Activated CD8-positive, alpha-beta T cell treated with anti-CD3 and anti-CD28 coated beads for 36 hours (primary cell): ENCODE data around the gene ANKRD63. TPM values are rescaled to one million over a fixed set of nuclear protein-coding genes. Genes with fewer than 3 reads are reported as not detected.
A peak's percentile ranks its signal among the peaks of the same experiment; 100 is the strongest.

ENCODE experiments used
- ATAC-seq: fragments of 200-7000 bp; cut with Tn5 transposase; one replicate; pipeline ENCODE4 v1.10.0; 2021; ENCODE audit warnings: mild to moderate bottlenecking, moderate library complexity
- CTCF ChIA-PET: fragments of 350-600 bp; sonication (Branson Sonifier 250); formaldehyde crosslinking; loops from one replicate; lab custom pipeline; 2021; ENCODE audit warnings: antibody characterized with exemption; lab: Charles Lee
- POLR2A ChIA-PET: fragments of 350-600 bp; sonication (Branson Sonifier 250); formaldehyde crosslinking; loops from one replicate; lab custom pipeline; 2021; ENCODE audit warnings: antibody characterized with exemption; lab: Charles Lee
- DNase-seq: peaks from one replicate; pipeline ENCODE4 v3.0.0-alpha.2; 2020
- H3K27ac Mint-ChIP-seq: one replicate; pipeline ENCODE4 v1.8.0; 2021; ENCODE audit warnings: mild to moderate bottlenecking, mixed read lengths
- H3K27me3 Mint-ChIP-seq: one replicate; pipeline ENCODE4 v1.8.0; 2021; ENCODE audit warnings: mixed read lengths
- H3K36me3 Mint-ChIP-seq: one replicate; pipeline ENCODE4 v1.8.0; 2021; ENCODE audit warnings: low read depth, mixed read lengths
- H3K4me1 Mint-ChIP-seq: one replicate; pipeline ENCODE4 v1.8.0; 2021; ENCODE audit warnings: low read depth, mixed read lengths
- H3K4me3 Mint-ChIP-seq: one replicate; pipeline ENCODE4 v1.8.0; 2021; ENCODE audit warnings: mild to moderate bottlenecking, moderate library complexity, mixed read lengths
- H3K9me3 Mint-ChIP-seq: one replicate; pipeline ENCODE4 v1.8.0; 2021; ENCODE audit warnings: mixed read lengths
- intact Hi-C: fragments of 100-400 bp; cut with micrococcal nuclease; formaldehyde crosslinking; loops from one replicate; pipeline ENCODE4 v1.10.0; 2022
- total RNA-seq, 2 experiments: library from RNA; stranded (reverse); gene quantifications; one replicate each; pipeline ENCODE4 v1.2.3, GENCODE V29; 2021
- TF ChIP-seq, protein P1 (sequence below): fragments of 200-600 bp; IDR thresholded peaks from one replicate; pipeline ENCODE4 v1.8.0; 2022; ENCODE audit warnings: antibody characterized with exemption, mild to moderate bottlenecking

Gene ANKRD63
- total RNA-seq, 2 experiments from 2014 or later = not detected

DNA sequence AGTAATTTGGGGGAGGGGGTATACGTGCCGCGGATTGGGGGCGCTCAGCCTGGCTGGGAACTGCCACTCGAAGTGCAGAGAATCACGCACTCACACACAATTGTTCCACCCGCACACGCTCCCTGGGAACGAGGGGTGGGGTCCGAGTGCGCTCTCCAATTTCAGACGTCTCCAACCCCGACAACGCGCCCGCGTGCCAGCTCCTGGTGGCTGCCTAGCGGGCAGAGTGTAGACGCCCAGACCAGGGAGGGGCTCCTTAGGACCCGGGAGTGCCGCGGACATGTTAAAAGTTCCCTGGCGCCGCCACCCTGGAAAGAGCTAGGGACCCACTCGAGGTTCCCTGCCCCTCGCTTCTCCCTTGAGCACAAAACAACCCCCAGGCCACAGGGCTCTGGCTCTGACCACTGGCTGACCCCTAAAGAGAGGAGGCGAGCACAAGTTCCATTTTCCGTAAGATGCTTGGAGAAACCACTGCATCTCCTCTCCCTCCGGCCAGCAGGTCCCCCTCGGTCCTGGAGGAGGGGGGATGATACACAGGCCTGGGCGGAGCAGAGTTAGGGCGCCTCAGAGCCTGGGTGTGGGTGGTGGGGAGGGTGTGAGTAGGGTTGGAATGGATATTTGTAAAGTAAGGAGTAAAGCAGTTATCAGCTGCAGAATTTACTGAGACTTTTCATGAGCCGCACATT is 894 bp upstream of the ANKRD63 start:
- Mint-ChIP-seq H3K27me3 (peaks cover 20% of the 10 kb centered on the region), H3K4me1 (no peaks in the 10 kb centered on the region), H3K9me3 (no peaks in the 10 kb centered on the region), H3K4me3 (peak overlapping the region; percentile 10), H3K27ac (no peak overlapping the region), H3K36me3 (no peaks in the 10 kb centered on the region)
- ATAC-seq (no peak), DNase-seq (no peak)
- ChIA-PET POLR2A (interaction anchor here (0.6 to 1.9 kb wide), 3 partner anchors 8 to 26 kb away, joined by 3 to 5 read pairs (median 4); no protein-coding TSS in a partner anchor), CTCF (interaction anchor here (1.1 to 4.0 kb wide), 8 partner anchors 9 to 244 kb away, joined by 3 to 44 read pairs (median 3); partner anchors contain the start of genes PLCB2 and SRP14)
- TF ChIP-seq, protein P1, sequence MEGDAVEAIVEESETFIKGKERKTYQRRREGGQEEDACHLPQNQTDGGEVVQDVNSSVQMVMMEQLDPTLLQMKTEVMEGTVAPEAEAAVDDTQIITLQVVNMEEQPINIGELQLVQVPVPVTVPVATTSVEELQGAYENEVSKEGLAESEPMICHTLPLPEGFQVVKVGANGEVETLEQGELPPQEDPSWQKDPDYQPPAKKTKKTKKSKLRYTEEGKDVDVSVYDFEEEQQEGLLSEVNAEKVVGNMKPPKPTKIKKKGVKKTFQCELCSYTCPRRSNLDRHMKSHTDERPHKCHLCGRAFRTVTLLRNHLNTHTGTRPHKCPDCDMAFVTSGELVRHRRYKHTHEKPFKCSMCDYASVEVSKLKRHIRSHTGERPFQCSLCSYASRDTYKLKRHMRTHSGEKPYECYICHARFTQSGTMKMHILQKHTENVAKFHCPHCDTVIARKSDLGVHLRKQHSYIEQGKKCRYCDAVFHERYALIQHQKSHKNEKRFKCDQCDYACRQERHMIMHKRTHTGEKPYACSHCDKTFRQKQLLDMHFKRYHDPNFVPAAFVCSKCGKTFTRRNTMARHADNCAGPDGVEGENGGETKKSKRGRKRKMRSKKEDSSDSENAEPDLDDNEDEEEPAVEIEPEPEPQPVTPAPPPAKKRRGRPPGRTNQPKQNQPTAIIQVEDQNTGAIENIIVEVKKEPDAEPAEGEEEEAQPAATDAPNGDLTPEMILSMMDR = no peak
- intact Hi-C loops = no loop called here

DNA sequence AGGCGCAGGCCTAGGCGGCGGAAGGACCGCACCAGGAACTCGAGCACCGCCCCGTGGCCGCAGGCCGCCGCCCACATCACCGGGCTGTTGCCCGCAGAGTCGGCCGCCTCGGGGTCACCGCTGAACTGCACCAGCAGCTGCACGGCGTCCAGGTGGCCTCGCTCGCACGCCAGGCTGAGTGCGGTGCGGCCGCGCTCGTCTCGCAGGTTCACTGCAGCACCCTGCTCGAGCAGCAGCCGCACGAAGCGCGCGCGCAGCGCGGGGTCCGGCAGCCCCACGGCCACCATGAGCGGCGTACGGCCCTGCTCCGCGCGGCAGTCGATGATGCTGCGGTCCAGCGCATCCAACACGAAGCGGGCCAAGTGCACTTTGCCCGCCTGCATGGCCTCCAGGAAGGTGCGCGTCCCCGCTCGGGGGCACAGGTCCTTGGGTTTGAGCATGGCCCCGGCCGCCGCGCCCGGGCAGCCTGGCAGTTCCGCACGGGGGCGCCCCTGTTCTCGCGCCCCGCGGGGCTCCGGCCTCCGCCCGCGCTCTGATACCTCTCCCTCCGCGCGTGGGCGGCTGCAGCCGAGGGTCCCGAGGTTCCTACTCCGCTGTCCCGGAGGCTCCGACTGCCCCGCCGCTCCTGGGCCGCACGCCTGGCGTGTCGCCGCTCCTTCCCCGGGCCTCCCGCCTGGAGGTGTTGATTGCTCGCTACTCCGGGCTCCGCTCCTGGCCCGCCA is 556 bp downstream of the ANKRD63 start:
- peak; percentile 71 for ATAC-seq

DNA sequence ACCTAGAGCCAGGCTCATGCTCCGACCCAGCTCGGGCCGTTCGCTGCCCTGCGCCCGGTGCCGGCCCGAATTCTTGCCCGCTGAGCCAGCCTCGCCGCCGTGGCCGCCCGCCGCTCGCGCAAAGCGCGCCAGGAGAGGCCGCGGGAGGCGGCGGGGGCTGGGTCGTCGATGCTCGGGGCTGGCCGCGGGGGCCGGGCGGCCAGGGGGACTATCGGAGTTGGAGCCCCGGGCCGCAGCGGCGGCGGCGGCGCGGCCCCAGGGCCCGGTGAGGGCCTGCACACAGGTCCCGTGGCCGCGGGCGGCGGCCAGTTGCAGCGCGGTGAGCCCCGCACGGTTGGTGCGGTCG is 1.1 kb downstream of the ANKRD63 start:
- ChIA-PET CTCF (interaction anchor here (0.7 to 3.4 kb wide), 5 partner anchors 12 to 56 kb away, joined by 3 to 40 read pairs (median 5); partner anchors contain the start of gene PLCB2), POLR2A (no interaction called here)
- Mint-ChIP-seq H3K4me1 (no peaks in the 10 kb centered on the region), H3K36me3 (no peaks in the 10 kb centered on the region), H3K27me3 (peaks cover 26% of the 10 kb centered on the region), H3K27ac (no peak overlapping the region), H3K4me3 (no peak overlapping the region), H3K9me3 (no peaks in the 10 kb centered on the region)
- DNase-seq = no peak
- intact Hi-C loops = no loop called here
- TF ChIP-seq, protein P1 = no peak
- no peak for ATAC-seq

More for the DNA sequence above, 556 bp downstream of the ANKRD63 start:
- DNase-seq = peak; percentile 62
- no peaks in the 10 kb centered on the region for H3K36me3 Mint-ChIP-seq
- peaks cover 25% of the 10 kb centered on the region for H3K27me3 Mint-ChIP-seq
- ChIA-PET CTCF (interaction anchor here (0.7 to 4.0 kb wide), 8 partner anchors 8 to 65 kb away, joined by 3 to 44 read pairs (median 4); partner anchors contain the start of gene PLCB2), POLR2A (interaction anchor here (1.9 kb wide), 1 partner anchor 25 kb away, joined by 5 read pairs; no protein-coding TSS in a partner anchor)
- no peaks in the 10 kb centered on the region for H3K4me1 Mint-ChIP-seq
- H3K27ac Mint-ChIP-seq = no peak overlapping the region
- TF ChIP-seq, protein P1 = peak; percentile 66
- peak overlapping the region; percentile 58 for H3K4me3 Mint-ChIP-seq
- no peaks in the 10 kb centered on the region for H3K9me3 Mint-ChIP-seq
- intact Hi-C loops = no loop called here

DNA sequence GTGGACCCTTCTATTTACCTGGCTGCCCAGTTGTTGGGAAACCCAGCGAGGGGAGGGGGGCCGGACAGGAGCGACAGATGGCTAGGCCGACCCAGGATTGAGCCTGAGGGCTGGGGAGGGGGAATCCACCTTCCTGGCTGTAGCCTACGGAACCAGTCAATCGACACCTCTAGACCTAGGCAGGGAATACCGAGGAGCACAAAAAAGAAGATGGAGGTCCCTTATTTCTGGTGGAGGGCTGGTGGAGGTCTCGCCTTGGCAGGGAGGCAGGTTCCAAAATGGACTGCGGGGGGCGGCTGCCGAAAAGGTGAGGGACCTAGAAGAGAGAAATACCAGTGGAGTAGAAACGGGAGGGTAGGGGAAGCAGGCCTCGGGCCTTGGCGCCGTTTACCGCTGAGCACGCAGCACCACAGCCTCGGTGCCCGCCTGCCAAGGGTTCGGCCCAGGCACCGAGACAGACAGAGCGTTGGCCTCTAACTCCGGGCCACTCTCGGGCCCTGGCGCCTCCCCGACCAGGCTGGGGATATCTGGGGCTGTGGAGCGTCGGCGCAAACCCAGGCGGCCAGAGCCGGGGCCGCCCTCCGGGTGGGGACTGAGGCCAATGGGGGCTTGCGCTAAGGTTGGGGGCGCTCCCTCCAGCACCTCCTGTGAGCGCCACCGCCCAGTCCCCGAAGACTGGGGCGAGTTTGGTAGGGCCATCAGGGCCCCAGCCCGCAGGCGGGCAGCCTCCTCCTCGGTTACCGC is 1.6 kb downstream of the ANKRD63 start:
- Mint-ChIP-seq H3K27ac (no peak overlapping the region), H3K4me3 (peak overlapping the region; percentile 9), H3K27me3 (peaks cover 26% of the 10 kb centered on the region), H3K9me3 (no peaks in the 10 kb centered on the region), H3K4me1 (no peaks in the 10 kb centered on the region), H3K36me3 (no peaks in the 10 kb centered on the region)
- POLR2A ChIA-PET = no interaction called here
- DNase-seq (no peak), ATAC-seq (no peak)
- intact Hi-C loops = no loop called here
- CTCF ChIA-PET = interaction anchor here (0.7 to 14.6 kb wide), 10 partner anchors 11 to 64 kb away, joined by 3 to 595 read pairs (median 12); partner anchors contain the start of genes CCDC9B, INAFM2, PAK6 and PLCB2
- TF ChIP-seq, protein P1 = no peak
